GM18520 (cell line): Measurements from ENCODE around the gene ARL2BP.
"Not testable (repeated sequence)": the region's sequence is repeated elsewhere in the genome, so short reads cannot be mapped to it uniquely, and the experiment has no call there.

Source experiments
- ATAC-seq: cut with Tn5 transposase; IDR thresholded peaks from one replicate; pipeline ENCODE4 v1.9.1; 2021; ENCODE audit not compliant: unreplicated experiment

The ARL2BP gene

DNA sequence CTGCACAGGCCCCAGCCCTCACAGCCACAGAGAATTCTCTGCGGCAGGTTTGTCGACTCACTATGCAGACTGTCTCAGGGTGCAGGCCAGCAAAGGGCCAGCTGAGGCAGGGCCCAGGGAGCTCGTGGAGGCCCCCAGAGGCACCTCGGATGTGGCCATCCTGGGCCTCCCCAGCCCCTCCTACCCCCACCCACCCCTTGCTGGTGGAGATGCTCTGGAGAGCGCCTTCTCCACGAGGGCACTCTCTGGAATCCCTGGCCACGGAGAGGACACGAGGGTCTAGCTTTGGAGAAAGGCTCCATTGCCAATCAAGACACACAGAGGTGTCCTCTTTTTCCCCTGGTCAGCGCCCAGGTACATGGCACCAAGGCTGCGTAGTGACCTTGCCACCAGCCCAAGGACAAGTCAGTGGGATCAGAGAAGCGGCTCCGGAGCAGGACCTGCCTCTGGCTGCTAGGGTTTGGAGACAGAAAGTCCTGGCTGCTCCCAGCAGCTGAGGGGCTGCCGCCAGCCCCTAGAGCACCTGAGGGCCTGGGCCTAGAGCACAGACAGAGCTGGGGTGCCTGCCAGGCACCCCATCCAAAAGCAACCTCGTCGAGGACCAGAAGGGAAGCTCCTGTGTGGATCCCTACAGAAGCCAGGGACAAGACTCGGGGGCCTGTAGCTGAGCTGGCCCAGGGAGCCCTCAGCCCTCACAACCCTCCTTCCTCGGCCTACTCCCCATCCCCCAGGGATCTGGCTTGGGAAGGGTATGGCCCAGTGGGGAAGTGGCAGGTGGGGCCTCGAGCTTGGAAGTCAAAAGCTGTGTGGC, 18.7 kb downstream of the ARL2BP start:
- ATAC-seq: no peak

DNA sequence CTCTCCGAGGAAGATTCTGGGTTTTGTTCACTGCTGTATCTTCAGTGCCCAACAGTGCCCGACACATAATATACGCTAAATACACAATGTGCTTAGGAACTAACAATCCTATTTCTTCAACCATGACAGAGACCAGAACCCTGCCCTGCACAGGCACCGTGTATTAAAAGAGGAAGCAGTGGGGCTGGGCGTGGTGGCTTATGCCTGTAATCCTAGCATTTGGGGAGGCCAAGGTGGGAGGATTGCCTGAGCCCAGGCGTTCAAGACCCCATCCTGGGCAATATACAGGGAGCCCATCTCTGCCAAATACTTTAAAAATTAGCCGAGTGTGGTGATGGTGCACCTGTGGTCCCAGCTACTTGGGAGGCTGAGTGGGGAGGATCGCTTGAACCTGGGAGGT, 19.3 kb downstream of the ARL2BP start:
- no peak for ATAC-seq

DNA sequence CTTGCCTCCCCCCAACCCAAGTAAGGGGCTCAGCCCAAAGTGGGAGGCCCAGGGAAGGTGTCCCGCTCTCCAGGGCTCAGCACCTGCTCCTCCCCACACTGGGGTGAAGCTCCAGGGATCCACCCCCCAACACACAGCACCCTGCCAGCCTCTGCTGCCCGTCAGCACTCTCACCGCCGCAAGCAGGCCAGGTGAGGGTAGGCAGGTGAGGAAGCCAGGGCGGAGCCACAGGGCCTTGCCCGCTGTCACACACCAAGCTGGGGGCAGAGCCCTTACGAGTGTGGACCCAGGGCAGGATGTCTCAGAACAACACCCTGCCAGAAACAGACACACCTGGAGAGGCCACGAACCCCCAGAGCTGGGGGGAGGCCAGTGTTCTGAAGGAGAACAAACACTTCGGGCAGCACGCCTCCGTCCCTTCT, 19.9 kb downstream of the ARL2BP start:
- ATAC-seq: no peak

DNA sequence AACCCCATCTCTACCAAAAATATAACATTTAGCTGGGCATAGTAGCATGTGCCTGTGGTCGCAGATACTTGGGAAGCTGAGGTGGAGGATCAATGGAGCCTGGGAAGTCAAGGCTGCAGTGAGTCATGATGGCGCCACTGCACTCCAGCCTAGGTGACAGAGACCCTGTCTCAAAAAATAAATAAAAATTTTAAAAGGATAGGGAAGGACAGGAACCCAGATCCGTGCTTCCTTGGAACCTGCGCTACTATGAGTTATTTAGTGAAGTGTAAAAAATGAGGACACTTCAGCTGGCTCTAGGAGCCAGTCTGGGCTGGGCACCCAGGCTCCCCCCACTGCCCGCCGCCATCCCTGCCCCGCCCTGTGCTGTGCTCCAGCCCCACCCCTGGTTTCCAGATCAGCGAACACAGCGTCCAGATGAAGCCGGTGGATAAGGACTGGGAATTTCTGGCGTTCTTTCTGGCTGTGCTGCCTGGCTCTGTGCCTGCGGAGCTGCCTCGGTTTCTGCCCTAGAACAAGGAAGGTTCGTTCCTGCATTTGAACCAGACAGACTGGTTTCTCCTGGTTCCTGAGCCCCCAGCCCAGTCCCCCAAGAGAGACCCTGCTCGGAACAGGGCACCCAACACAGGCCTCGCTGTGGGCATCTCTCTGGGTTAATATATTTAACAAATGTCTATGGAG, 20.9 kb downstream of the ARL2BP start:
- no peak for ATAC-seq

DNA sequence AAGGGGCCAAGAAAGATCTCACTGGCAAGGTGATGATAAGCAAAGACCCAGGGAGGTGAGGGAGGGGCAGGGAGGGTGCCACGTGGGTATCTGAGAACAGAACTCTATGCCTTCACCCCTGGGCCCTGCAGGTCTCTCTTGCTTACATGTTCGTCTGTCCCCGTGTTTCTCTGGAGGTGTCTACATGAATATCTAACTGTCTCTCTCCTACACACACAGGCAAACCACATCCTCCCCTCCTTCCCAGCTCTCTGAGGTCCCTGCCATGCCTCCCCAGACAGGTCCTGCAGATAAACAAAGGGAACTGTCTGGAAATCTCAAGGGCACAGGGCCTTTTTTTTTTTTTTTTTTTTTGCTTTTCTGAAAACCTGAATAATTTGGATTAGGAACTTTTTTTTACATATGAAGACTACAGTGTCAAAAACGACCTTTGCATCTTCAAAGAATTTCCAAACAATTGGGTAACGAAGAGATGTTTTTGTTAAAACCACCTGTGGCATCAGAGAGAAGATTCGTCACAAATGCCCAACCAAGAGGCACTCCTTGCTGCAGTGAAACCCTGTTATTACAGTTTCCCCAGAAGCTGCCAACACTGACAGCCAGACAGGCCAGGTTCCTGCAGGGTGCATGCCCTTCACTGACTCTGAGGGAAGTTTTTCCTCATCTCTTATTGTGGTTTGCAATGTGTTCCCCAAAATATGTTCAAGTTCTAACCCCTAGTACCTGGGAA, 21.6 kb downstream of the ARL2BP start:
- no peak for ATAC-seq

DNA sequence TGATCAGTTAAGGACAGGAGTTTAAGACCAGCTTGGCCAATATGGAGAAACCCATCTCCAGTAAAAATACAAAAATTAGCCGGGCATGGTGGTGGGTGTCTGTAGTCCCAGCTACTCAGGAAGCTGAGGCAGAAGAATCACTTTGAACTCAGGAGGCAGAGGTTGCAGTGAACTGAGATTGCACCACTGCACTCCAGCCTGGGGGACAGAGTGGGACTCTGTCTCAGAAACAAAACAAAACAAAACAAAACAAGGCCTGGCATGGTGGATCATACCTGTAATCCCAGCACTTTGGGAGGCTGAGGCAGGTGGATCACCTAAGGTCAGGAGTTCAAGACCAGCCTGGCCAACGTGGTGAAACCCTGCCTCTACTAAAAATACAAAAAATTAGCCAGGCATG, 22.3 kb downstream of the ARL2BP start:
- ATAC-seq: not testable (repeated sequence)

DNA sequence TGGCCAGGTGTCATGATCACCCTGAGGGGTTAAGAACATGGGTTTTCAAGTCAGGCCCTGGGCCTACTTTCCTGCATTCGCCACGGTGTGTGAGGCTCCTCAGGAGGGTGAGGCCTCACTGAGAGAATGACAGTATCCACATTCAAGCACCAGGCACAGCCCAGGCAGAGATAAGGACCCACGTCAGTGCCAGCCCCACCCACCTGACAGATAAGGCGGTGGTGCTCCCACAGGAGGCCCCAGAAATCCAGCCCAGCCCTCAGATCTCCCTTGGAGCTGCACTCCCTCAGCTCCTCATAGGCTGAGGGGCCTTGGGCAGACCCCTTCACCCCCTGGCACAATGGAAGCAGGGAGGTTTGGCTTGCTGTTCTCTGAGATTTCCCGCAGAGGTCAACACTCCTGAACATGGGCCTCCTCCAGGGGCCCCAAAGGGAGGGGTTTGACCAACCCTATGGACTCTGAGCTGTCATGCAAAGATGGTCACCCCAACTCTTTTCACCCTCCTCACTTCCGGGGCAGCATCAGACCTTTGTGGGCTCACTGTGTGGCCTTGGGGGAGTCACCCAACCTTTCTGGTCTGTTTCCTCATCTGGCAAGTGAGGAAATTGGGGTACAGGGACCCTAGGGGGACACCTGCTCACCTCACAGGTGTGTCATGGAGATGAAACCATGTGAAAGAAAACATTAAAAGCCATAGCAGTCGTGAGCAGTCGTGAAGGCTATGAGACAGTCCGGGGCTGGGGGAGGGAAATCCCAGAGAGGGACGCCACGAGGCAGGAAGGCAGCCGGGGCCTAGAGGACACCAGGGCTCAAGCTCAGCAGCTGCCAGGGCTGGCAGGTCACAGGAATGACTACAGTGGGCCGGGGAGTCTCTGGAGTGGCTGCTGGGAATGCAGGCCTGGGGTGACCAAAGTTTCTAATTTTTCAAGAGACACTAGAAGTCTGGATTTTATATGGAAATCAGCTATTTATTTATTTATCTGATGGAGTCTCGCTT, 24.0 kb downstream of the ARL2BP start:
- ATAC-seq: no peak

DNA sequence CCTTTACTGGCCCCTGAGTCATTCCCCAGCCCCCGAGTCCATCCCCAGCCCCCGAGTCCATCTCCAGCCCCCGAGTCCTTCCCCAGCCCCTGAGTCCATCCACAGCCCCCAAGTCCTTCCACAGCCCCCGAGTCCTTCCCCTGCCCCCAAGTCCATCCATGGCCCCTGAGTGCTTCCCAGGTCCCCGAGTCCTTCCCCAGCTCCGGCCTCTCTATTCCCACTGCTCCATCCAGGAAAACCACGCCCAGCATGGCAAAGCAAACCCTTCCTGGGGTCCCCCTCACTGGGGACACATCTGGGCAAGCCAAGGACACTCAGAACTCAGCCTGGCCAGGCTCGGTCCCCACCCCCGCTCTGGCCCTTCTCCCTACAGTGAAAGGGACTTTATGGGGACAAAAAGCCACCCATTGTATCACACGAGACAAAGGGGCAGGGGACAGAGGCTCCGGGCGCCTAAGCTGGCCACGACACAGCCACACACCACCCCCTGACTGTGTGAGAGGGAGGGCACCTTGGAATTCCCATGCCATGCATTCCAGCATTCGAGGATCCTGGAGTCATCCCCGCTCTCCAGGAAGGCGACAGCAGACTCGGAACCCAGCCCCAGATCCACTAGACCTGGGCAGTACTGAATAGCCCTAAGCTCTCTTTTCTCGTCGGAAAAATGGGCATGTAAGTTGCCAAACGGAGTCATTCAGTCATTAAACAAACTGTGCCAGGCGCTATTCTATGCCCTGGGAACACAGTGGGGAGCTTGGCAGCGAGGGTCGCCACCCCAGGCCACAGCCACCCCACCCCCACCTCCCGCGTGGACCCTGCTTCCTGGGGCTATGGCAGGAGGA, 25.4 kb downstream of the ARL2BP start:
- no peak for ATAC-seq

DNA sequence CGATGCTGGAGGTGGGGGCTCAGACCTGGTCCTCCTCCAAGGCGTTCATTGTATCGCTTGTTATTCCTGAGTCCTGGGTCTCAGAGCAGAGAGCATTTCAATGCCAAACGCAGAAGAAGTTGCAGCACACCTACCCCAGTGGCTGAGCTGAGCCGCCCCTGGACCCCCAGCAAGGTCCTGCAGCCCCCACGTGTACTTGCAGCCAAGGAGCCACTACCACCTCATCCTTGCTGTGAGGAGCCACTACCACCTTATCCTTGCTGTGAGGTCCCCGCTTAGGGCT, 25.9 kb downstream of the ARL2BP start:
- no peak for ATAC-seq

DNA sequence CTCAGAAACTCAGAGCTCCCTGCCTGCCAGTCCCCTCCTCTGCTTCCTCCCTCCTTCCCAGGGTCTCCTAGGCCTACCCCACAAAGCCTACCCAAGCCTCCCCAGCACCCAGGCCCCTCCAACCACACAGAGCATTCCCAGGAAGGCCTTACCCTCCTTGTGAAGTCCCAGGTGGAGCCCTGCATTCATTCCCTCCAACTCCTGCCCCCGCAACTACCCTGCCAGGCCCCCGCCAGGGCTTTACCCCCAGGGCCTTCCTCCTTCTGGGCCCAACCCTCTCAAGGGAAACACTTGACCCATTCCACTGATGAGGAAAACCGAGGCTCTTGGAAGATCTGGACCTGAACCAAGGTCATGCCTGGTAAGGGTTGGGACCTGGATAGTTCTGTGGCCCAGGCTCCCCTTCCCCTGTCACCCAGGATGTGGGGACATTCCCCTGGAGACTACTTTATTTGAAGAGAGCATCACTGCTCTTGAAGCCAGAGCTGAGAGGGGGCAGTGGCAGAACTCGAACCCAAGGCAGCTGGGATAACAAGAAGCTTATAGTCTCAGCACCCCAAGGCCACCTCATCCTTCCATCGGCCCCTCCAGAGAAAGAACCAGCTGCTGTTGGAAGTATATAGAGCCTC, 26.9 kb downstream of the ARL2BP start:
- no peak for ATAC-seq

DNA sequence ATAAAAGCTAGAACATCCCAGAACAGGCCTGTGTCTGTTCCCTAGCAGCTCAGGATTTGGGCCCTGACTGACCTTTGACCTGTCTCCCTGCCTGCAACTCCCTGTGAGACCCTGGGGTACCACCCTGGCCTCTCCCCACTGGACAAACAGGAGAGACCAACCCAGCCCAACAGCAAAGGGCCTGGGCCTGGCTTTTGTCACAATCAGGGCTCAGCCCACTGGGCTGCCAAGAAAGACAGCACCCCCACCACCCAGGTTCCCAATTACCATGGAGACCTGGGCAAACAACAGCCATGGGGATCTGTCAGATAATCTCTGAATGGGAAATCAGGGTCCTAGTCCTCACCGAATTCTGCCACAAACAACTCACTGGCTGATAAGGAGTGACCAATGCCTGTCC, 28.3 kb downstream of the ARL2BP start:
- ATAC-seq: no peak

DNA sequence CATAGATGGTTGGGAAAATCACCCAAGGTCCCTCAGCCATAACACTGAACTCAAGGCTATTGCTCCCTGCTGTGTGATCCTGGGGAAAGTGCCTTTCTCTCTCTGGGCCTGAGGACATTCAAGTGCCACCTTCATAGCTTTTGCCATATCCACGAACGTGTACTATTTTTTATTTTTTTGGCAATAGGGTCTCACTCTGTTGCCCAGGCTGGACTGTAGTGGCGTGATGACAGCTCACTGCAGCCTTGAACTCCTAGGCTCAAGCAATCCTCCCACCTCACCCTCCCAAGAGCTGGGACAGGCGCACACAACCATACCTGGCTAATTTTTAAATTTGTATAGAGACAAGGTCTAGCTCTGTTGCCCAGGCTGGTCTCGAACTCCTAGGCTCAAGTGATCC, 28.8 kb downstream of the ARL2BP start:
- no peak for ATAC-seq

DNA sequence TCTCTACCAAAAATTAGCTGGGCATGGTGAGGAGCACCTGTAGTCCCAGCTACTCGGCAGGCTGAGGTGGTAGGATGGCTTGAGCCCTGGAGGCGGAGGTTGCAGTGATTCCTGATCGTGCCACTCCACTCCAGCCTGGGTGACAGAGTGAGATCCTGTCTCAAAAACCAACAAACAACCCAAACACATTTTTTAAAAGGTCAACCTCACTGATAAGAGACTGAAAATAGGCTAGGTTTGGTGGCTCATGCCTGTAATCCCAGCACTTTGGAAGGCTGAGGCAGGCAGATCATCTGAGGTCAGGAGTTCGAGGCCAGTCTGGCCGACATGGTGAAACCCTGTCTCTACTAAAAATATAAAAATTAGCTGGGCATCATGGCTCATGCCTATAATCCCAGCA, 30.9 kb downstream of the ARL2BP start:
- not testable (repeated sequence) for ATAC-seq

DNA sequence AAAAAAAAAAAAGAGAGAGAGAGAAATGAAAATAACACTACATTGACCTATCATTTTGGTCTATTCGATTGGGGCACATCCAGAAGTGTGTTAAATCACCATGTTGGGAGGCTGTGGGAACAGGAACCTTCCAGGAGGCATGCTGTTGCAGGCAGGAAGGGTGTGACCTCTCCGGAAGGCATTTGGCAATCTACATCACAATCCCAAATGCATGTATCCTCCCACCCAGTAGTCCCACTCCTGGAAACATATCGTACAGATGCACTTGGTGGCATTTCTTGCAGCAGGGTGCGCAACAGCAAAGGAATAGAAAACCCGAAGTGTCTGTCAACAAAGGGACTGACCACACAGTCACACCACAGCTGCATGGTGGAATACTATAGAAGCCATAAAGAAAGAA, 31.5 kb downstream of the ARL2BP start:
- no peak for ATAC-seq

DNA sequence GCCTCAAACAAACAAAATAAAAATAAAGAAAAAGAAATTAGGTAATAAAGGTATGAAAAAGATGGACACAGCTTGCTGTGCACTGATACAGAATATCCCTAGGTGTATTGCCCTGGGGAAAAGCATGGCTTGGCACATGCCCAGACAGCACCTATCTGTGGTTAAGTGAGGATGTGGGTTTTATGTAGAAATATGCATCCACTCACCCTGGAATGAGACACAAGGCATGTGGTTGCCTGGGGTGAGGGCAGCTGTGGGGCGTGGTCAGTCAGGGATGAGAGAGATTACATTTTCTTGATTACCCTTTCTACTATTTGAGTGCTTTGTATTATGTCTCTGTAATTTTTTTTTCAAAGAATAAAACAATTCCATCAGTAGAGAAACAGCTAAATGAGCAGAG, 32.5 kb downstream of the ARL2BP start:
- ATAC-seq: no peak

DNA sequence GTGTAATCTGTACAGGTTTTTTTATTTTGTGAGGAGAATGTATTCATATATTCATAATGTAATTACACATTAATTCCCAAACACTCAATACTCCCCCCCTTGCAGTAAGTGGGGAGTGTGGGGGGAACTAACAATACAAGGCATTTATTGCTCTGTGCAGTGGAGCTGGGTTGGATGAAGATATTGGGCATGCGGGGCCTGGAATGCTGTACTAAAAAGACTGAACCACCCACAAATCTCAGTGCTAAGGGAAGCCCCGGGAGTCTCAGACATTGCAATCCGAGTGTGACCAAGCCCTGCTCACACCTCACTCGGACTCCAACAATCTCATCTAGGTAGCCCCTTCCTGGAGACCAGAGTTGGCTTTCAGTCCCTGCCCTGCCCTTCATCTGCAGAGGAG, 33.4 kb downstream of the ARL2BP start:
- ATAC-seq: no peak

DNA sequence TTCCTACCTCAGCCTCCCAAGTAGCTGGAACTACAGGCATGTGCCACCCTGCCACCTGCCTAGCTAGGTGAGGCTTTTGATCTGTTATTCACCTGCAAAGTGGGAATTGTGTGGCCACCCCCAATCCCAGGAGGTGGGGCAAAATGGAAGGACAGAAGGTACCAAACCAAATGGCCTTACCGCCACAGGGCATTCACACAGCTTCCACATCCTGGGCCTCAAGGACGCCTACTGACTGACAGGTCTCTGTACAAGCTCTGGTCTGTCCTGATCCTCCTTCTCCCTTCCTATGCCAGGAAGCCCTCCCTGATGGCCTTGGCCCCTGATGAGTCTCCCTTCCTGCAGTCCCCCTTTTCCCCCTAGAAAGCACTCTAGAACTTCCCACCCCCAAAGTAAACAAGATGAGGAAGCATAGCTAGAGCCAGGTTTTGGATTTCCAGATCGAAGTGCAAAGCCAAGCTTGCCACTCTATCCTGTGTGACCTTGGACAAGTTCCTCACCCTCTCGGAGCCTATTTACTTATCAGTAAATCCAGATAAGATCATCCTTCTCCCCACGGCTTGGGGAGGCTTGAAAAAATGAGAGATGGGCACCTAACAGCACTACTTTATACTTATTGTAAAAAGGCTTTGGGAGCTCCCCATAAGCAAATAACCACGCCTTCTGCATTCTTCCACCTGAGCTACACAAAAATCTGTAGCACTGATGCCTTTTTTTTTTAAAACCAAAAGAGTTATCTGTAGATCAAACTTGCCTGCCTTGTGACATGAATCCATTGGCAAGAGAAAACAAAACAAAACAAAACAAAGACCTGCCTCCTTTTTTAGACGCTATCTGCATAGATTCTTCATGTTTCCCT, 35.0 kb downstream of the ARL2BP start:
- ATAC-seq: no peak

DNA sequence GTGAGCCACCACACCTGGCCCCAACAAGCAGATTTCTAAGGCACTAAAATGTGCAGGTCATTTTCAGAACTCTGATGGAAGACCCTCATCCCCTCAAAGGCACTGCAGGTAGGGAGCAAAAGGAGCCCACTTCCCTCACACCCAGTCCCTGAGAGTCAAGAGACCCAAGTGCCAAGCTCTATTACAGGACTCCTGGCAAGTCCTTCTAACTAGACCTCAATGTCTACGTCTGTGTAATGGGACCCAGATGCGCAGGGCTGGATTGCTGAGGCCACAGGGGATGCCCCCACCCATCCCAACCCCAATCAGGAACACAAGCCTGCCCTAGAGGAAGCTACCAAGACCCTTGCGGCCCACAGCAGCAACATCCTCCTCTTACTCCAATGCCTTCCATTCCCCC, 36.7 kb downstream of the ARL2BP start:
- ATAC-seq: no peak
